Tongue (tissue), 2 donors: ENCODE measurements around the gene SLC17A1. TPM values are rescaled to one million over a fixed set of nuclear protein-coding genes. Genes with fewer than 3 reads are reported as not detected.
A peak's percentile ranks its signal among the peaks of the same experiment; 100 is the strongest.

Experiments
- DNase-seq: peaks from one replicate; pipeline ENCODE4 v3.0.0-alpha.2; 2015
- total RNA-seq: library from RNA; depleted of rRNA; stranded (reverse); fragments of >200 nt; gene quantifications from one replicate; pipeline ENCODE4 v1.2.3, GENCODE V29; 2014

Gene SLC17A1
- total RNA-seq, 1 donor from 2014 or later = not detected

DNA sequence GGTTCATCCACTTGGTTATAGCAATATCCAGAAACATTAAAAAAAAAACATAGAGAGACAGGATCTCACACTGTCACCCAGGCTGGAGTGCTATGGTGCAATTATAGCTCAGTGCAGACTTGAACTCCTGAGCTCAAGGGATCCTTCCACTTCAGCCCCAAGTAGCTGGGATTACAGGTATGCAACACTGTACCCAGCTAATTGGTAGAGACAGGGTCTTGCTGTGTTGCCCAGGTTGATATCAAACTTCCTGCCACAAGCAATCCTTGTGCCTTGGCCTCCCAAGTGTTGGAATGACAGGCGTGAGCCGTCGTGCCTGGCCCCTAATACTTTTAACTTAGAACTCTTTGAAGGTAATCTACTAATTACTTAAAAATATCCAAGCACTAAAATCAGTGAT, 818 bp upstream of the SLC17A1 start:
- no peak for DNase-seq

DNA sequence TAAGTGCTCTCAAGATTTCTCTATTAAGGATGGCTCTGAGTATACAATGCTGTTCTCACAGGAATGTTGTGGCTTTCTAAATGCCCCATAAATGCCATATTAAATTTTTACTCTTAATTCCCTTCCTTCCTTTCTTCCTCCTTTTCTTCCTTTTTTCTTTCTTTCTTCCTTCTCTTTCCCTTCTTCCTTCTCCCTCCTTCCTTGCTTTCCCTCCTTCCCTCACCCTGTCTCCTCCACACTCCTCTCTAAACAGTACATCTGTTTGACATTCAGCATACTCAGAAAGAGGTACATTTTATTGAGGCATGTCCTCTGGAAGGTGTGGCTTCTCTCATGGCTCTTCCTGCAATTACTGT, 433 bp upstream of the SLC17A1 start:
- no peak for DNase-seq

DNA sequence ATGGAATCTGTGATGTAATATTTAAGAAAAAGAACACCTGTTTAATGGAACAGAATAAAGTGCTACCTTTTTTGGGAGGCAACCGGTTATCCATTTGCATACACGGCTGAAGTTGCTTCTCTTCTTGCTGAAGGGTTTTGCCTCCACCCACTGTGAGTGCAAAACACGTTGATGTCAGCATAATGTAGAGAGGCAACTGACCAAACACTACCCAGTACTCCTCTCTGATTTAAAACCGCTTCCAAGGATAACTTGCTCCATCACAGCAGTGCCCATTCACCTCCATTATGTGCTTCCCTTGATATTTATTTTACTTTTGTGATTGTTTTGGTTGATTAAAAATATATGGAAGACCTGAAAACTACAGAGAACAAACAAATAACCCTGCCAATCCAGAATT, 1.4 kb downstream of the SLC17A1 start:
- no peak for DNase-seq

DNA sequence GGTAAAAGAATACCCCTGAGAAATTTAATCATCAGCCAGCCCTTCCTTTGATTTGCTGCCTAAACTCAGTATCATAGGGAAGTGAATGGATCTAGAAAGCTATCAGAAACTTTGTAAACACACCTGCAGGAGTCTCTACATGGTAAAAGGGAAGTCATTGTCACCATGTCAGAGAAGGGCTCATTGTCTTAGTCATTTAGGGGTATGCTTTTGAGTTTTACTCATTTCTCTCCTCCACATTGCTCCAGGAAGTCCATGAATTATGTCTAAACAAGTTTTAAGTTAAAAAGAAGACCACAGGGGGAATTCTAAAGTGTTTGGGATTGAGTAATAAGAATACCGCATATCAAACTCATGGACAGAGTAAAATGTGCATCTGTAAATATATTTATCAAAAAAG, 2.5 kb downstream of the SLC17A1 start:
- DNase-seq = no peak

DNA sequence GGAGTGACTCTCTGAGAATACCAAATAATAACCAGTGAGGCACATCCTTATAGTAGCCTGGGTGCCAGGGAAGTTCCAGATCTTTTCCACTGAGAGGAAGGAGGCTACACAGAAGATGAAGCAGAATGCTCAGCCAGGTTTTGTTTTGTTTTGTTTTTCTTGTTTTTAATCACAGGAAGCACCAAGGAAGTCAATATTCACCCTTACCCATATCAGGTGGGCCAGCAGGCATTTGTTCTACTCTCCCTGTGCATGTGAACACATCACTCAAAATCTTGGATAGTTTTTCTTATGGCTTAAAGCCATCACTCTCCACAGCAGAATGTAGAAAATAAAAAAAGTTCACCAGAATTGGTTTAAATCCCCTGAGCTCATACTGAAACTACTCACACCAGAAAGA, 10.5 kb downstream of the SLC17A1 start:
- DNase-seq = no peak

DNA sequence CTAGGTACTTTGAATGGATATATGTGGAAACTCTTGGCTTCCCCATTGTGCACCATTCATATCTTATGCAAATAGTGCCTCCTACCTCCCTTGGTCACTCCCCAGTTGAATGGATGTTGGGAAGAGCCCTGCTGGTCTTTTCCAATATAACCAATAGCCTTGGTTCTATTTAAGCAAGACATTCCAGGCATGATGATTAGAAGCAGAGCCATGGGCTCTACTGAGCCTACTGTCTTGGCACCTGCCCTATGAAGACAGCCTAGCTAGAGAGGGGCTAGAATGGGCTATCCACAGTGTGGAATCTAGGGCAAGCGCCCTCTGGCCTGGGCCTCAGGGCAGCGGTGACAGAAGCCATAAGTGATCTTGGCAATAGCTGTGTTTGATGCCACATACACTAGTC, 15.6 kb downstream of the SLC17A1 start:
- no peak for DNase-seq

DNA sequence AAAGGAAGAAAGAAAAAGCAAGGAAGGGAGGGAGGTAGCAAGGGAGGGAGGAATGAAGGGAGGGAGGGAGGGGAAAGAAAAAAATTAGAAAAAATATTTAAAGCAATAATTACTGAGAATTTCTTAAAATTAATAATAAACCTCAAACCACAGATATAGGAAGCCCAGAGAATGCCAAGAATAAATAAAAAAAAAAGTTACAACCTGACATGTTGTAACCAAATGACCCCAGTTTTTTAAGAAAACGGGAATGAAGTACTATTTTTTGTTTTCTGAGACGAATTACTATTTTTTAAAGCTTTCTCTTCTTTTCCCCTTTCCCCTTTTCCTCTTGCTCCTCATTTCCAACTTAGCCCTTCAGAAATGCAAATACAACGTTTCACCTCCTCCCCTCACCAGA, 16.7 kb downstream of the SLC17A1 start:
- DNase-seq = no peak

DNA sequence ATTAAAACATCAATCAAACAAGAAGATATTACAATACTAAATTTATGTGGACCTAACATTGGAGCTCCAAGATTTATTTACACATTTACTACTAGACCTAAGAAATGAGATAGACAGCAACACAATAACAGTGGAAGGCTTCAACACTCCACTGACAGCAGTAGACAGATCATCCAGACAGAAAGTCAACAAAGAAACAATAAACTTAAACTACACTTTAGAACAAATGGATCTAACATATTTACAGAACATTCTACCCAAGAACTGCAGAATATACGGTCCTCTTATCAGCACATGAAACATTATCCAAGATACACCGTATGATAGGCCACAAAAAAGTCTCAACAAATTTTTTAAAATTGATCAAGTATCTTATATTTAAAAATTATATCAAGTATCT, 27.0 kb downstream of the SLC17A1 start:
- no peak for DNase-seq

DNA sequence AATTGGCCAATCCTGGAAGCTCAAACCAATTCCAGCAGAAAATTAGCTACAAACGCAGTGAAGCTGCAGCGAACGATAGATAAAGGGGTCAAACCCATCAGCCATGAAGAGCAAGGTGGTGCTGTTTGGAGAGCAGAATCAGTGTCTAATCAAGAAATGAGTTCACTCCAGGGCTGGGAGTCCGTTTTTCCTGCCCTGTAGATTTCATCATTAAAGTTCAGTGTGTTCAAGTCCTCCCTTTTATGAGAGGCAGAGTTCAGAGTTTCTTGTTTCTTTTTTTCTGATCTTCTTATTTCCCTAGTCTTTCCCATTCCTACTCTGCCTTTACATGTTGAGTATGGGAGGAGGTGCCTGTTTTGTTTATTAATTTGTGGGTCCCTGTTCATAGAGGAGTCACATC, 30.4 kb downstream of the SLC17A1 start:
- DNase-seq = no peak

DNA sequence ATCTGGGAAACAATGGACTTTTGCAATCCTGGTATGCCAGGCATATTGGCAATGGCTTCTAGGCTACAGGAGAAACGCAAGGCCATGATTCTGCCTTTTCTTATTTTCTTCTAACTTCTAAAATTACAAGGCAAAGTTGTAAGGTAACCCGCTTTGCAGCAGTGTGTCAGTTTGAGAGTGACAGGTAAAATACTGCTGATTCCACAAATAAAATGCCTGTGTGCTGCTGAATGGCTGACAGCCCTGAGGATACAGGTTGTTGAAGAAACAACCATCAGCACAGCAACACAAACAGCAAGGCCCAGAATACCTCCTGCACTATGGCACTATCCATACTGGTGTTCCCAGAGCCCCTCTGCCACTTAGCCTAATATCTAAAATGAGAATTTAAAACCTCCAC, 37.1 kb downstream of the SLC17A1 start:
- no peak for DNase-seq

DNA sequence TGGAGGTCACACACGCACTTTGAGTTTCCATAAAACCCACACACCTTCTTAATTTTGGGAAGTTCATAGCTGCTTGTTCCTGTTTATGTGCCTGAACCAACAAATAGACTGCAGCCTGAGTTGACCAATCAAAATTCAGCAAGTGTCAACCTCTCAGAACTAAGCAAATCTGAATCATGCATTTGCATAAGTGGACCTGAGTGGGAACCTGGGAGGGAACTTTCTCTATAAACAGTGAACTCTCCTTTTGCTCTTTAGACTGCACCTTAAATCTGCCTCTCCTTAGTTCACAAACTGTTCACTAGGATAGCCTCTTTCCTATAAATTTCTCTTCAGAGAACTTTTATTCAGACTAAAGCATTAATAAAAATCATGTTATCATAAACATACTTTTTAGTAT, 37.9 kb downstream of the SLC17A1 start:
- no peak for DNase-seq

DNA sequence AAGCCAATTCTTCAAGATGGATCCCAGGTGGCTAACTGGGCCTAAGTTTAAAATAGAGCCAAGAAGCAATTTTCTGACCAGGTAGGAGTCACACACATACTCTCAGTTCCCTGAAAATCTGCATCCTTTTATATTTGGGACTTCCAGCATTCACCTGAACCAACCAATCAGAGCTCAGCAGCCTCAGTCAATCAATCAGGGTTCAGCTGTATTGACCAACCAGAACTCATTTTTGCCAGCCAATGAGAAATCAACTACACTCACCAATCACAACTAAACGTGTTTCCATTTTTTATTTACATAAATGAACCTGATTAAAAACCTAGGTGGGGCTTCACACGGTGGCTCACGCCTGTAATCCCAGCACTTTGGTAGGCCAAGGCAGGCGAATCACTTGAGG, 39.8 kb downstream of the SLC17A1 start:
- DNase-seq = no peak

DNA sequence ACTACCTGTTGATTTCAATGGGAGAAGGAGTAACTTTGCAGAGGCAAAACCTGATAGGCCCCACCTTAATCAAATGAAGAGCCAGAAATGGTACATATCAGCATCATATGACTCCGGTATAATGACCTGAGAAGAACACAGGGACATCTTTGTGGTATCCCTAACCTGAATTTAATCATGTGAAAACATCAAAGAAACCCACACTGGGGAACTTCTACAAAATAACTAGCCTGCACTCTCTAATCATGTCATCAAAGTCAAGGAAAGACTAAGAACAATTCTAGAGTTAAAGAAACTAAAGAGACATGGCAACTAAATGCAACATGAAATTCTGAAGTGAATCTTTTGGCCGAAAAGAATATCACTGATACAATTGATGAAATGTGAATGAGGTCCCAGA, 42.4 kb downstream of the SLC17A1 start:
- no peak for DNase-seq

DNA sequence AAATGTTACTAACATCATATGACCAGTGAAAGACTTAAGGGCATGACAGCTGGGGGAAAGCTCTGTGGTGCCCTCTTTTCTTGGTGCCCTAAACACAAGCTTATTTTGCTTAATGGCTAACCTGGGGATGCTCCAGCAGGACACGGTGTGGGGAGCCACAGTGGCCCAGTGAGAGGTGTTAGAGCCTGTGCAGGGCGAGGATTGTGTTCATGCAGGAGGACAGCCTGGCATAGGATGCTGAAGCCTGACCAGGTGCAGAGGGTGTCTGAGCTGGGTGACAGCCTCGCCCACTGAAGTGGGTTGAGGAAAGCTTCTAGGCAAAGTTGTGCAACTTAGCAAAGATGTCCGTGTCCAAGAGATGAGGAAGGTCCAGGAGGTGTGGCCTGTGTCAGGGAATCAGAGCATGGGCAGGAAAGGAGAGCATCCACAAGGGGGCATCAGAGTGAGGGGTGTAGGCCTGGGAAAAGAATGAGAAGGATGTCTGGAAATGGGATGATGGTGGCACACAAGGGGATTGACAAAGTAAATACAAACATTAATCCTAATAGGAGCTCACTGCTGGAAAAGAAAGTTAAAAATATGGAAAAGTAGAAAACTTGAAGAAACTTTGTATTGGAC, 43.4 kb downstream of the SLC17A1 start:
- peak; percentile 10 for DNase-seq

DNA sequence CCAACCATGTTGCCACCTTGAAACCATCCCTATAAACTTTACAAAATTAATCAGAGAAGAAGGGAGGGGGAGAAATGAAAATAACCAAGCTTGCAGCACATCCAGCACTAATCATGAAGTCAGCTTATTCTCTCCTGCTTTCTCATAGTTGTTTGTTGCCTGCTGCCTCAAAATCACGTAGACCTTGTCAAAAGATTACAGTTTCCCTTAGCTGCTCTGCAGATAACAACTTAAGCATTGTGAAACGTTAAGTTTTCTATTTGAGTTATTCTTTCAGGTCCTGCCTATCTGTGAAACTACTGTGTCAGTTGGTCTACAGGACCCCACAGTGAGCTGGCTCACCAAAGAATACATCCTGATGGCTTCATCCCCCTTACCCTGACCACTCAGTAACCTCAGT, 44.4 kb downstream of the SLC17A1 start:
- DNase-seq = no peak

DNA sequence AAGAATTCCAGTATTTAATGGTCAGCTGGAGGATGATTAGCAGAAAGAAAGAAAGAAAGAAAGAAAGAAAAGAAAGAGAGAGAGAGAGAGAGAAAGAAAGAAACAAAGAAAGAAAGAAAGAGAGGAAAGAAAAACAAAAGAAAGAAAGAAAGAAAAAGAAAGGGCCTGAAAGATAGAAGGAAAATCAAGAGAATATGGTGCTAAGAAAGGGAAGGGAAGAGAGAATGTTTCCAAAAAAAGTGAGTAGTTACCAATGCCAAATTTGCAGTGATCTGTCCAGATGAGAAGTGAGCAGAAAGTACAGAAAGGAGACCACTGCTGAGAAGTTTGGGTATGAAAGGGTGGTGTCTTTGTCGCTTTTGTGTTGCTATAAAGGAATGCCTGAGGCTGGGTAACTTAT, 50.7 kb downstream of the SLC17A1 start:
- no peak for DNase-seq

DNA sequence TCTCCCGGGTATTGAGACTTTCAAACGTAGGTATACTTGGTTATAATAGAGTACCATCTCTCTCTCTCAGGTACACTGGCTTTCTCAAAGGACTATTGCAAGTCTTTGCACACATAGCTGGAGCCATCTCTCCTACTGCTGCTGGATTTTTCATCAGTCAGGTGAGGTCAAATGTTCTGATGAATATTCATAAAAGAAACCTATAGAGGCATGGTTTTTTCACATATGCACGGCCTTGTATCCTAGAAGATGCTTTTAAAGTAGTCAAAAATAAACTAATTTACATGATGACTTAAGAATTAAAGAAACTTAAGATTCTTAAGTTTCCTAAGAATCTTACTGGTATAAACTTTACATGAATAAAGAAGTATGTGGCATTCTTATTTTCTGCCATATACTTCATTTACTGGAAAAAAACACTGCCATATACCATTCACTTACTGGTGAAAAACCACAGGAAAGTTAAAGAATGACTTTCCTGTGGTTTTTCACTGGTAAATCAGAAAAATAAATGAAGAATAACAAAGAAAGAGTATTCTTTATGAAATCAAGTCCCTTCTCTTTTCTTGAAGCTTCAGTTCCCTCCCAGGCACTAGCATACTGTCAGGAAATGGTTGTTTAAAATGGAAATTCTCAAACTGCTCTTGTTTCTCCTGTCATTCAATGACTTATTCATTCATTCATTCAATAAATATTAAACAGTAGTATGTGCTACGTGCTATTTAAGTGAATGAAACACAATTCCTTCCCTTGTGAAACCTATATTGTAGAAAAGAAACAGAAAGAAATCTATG, 53.8 kb downstream of the SLC17A1 start:
- no peak for DNase-seq

DNA sequence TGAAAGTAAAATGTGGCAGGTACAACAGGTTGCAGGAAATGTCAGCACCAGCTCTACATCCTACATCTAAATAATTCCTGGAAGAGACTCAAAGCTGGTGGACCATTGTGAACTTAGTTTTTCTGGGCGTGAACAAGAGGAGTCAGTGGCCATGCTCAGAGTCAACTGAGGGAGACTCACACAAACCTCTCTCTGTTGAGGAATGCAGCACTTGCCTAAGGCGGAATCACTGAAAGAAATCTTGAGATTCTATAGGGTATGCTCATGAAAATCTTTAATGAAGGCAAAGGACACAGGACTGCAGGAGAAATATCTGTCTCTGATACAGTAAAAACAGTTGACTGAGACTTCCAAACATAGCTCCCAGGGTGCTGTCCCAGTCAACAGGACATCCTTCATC, 54.8 kb downstream of the SLC17A1 start:
- DNase-seq = no peak

DNA sequence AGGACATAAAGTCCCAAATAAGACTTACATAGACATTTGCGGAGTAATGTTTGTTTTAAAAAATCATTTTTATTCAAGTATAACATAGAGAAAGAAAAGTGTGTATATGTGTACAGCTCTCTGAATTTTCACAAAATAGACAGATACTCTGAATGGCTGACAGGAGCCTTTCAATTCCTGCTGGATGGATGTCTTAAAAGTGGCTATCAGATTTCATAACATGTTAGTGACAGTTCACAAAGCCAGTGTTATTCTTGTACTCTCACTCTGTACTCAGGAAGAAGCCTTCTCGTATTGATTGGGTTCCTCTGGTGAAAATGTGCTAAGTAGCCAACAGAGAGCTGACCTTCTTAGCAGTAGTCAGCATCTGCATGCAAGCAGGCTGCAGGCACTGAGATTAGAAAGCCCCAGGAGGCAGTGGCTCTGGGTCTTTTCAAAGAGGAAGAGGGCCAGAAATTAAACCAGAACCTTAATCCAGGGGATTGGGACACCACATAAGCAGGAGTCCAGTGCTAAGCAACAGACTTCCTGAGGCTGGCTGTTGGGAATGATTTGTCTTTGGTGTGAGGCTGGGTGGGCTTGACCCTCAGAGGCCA, 57.6 kb downstream of the SLC17A1 start:
- no peak for DNase-seq

DNA sequence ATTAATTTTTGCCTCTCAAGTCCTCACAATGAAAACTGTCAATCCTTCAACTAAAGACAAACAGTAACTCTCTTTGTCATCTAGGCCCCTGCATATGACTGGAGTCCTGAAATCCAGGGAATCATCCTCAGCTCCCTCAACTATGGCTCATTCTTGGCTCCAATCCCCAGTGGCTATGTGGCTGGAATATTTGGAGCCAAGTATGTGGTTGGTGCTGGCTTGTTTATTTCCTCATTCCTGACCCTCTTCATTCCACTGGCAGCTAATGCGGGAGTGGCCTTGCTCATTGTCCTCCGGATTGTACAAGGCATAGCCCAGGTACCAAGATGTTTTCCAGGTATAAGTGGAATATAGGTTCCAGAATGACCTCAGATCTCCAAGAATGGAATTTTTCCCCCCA, 61.9 kb downstream of the SLC17A1 start:
- no peak for DNase-seq

DNA sequence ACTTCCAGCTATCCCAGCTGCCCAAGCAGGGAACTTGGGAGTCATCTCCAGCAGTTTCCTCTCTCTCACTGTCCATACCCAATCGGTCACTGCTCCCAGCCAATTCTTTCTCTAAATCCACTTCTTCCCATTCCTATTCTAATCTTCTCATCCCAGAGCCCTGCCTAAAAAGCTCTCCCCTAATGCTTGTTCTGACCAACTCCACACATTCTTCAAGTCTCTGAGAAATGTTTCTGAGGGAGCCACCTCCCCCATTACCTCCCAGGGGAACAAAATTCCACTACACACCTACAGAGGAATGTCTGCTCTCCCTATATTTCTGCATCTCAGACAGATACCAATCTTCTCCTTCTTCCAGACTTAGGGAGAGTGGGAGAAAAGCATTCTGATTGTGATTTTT, 63.3 kb downstream of the SLC17A1 start:
- no peak for DNase-seq

DNA sequence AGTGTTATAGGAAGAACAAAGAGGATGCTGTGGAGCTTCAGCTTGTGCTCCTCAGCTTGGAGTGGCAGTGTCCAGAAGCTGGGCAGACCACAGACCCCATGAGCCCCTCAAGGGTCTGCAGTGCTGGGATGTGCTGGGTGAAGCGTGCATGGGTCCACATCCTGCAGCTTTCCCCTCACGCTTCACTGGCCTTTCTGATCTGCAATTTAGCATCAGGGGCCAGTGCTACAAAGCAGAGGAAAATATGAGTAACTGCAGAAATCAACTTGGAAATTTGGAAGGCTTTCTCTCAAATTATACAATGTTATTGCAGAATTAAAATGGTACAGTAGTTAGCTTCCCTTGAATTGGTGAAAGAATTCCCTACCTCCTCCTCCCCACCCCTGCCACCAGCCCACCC, 67.2 kb downstream of the SLC17A1 start:
- DNase-seq = no peak

DNA sequence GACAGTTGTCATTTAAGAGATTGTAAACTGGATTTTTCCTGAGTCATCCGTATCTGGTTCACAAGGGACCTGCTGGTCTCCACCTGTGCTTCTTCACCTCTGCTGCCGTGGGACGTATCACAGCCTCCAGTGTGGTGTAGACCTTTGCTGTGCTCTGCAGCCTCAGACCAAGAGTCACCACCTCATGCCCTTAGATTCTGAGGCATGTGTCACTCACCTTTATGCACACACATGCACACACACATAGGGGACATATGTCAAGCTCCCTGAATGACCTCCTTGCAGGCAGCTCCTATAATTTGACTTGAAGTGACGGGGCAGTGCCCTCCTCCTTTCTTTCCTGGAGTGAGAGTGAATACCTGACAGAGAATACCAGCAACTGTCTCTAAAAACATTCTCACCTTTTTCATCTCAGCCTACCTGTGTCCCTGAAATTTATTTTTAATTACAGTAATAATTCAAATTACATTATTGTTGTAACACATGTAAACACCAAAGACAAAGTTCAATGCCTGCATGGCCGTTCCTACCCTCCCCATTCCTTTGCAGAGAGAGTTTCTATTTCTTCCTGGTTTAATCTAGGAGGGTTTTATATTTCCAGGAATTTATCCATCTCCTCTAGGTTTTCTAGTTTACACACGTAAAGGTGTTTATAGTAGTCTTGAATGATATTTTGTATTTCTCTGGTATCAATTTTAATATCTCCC, 73.8 kb downstream of the SLC17A1 start:
- no peak for DNase-seq
